C4-2B (cell line): ENCODE data around the gene IGFL2.
"Not testable (repeated sequence)": the region's sequence is repeated elsewhere in the genome, so short reads cannot be mapped to it uniquely, and the experiment has no call there.

Experiments
- H3K27ac ChIP-seq: fragments of 450-650 bp; 2 replicates; pipeline ENCODE4 v1.5.1; 2017
- ZFX ChIP-seq: fragments of 450-650 bp; IDR thresholded peaks from 2 replicates; pipeline ENCODE4 v1.6.1; 2017
- TF ChIP-seq, protein P1 (sequence below): fragments of 450-650 bp; conservative IDR thresholded peaks from 2 replicates; pipeline ENCODE4 v1.5.1; 2017; ENCODE audit warnings: mild to moderate bottlenecking

IGFL2 gene

DNA sequence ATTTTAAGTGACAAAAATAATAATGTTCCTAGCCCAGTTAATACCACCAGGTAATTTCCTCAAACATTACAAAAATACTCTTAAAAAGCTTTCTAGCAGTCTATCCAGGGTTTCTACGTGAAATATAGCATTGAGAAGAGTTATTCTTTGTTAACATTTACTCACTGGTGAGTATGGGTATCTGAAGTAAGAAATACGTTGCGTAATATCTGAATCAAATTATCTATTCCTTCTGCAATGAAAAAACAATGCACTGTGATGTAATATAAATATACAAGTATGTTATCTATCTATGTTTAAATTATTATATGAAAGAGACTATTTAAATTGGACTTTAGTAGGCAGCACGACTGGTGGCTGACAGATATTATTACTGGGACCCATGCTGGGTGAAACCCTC is 5.7 kb upstream of the IGFL2 start:
- no peak for TF ChIP-seq ZFX
- TF ChIP-seq, protein P1, sequence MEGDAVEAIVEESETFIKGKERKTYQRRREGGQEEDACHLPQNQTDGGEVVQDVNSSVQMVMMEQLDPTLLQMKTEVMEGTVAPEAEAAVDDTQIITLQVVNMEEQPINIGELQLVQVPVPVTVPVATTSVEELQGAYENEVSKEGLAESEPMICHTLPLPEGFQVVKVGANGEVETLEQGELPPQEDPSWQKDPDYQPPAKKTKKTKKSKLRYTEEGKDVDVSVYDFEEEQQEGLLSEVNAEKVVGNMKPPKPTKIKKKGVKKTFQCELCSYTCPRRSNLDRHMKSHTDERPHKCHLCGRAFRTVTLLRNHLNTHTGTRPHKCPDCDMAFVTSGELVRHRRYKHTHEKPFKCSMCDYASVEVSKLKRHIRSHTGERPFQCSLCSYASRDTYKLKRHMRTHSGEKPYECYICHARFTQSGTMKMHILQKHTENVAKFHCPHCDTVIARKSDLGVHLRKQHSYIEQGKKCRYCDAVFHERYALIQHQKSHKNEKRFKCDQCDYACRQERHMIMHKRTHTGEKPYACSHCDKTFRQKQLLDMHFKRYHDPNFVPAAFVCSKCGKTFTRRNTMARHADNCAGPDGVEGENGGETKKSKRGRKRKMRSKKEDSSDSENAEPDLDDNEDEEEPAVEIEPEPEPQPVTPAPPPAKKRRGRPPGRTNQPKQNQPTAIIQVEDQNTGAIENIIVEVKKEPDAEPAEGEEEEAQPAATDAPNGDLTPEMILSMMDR = no peak

DNA sequence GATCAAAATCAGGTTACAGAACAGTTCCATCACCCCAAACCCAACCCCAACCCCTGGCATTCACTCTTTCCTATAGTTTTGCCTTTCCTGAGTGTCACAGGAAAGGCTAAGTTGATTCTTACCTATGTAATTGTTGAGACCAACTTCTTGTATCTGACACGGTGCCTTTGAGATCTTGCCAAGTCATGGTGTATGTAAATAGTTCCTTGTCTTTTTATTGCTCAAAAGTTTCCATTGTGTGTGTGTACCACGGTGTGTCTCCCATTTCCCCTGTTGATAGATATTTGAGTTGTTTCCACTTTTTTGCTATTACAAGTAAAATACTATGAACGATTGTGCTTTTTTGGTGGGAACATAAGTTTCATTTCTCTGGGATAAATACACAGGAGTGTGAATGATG is 3.3 kb upstream of the IGFL2 start:
- no peak overlapping the region for H3K27ac ChIP-seq
- TF ChIP-seq, protein P1 = no peak
- no peak for TF ChIP-seq ZFX

More for the DNA sequence above, 5.7 kb upstream of the IGFL2 start:
- H3K27ac ChIP-seq = no peak overlapping the region

DNA sequence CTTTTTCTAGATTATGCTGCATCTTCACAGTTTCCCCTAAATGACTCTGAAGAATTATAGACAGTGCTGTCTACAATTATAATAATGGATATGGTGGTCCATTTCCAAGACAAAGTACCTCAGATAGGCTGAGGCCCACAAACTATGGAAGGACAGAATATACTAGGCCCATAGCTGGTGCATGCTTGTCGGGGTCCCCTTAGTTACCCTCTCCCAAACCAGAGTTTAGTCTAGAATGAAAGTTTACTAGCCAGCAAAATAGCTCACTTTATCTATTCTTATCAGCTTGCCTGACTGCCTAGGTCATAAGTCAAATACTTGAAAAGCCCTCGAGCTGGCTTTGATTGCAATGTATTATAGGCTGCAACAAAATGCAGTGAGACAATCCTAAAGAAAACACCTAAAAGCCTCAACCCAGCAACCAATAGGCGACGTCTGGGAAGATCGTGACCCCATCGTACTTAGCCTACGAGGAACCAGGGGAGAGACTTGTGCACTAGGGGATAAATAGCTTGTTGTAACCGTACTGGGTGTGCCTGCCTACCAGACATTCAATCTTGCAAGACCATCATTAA is 785 bp upstream of the IGFL2 start:
- TF ChIP-seq, protein P1 = no peak
- no peak for TF ChIP-seq ZFX
- H3K27ac ChIP-seq = no peak overlapping the region

DNA sequence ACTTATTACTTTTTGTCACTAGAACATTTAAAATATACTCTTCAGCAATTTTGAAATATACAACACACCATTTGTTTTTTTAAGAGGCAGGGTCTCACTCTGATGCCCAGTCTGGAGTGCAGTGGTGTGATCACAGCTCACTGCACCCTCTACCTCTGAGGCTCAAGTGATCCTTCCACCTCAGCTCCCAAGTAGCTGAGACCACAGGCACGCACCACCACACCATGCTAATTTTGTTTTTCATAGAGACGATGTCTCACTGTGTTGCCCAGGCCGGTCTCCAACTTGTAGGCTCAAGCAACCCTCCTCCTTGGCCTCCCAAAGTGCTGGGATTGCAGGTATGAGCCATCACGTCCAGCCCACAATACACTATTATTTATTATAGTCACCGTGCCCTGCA is 2.6 kb downstream of the IGFL2 start:
- TF ChIP-seq, protein P1 = no peak
- no peak for TF ChIP-seq ZFX
- H3K27ac ChIP-seq = no peak overlapping the region

DNA sequence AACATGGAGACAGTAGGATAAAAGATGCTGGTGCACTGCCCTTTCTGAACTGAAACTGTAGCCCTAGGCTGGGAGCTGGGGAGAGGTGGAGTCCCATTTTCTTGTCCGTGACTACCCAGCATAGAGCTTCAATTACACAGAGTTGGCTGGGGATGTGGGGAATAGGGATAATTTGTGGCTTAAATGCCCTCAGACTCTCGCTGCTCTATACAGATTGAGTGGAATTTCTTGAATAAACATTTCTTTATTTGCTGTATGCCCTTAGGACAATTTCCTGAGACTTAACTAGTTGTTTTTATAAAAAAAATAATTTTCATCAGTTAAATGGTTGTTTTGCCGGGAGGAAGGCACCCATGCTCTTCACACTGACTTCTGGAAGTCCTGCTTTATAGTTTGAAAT is 7.2 kb downstream of the IGFL2 start:
- TF ChIP-seq, protein P1 = no peak
- no peak for TF ChIP-seq ZFX
- H3K27ac ChIP-seq = no peak overlapping the region

DNA sequence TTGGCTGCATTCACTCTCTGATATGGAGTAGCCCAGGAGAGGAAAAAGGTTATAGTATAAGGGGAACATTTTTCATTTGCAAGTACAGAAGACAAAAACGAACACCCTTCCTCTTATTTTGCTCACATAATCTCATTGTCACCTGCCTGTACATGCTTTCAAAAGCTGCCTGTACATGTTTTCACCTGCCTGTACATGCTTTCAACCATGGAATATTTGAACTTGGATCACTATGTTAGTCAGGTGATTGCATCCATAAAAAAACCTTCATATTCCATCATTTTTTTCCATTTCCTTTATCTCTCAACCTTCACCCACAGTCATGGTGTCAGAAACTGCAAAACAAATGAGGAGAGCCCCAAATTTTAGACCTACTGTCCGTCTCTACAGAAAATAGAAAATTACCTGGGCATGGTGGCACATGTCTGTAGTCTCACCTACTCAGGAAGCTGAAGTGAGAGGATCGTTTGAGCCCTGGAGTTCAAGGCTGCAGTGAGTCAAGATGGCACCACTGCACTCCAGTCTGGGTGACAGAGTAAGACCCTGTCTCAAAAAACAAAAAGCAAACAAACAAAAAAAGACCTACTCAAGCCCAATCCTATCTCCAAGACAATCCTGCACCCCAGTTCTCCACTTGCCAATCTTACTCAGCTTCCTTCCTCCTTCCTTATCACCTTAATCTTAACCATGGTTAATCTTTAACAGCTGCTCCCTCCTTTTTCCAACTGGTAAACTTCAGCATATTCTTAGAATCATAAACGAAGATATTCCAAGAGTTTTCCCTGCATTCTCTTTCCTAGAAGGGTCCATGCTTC is 11.6 kb downstream of the IGFL2 start:
- H3K27ac ChIP-seq = no peak overlapping the region
- TF ChIP-seq, protein P1 = no peak
- TF ChIP-seq ZFX = no peak

DNA sequence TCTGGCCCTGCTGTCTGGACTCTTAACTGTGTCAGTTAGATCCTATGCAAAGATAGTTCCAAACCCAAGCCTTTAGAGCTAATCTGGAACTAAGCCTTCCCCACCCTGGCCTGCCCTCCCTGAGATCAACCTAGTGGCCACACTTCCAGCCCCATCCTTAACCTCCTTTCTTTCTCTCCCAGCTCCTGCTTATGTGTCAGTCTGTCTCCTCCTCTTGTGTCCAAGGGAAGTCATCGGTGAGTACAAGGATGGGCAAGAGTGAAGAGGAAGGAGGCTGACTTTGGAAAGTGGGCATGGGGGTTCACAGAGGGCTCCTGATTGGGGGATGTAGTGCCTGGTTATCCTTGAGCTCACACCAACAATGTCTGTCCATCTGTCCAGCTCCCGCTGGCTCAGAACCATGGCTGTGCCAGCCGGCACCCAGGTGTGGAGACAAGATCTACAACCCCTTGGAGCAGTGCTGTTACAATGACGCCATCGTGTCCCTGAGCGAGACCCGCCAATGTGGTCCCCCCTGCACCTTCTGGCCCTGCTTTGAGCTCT is 12.3 kb downstream of the IGFL2 start:
- H3K27ac ChIP-seq = no peak overlapping the region
- TF ChIP-seq ZFX = no peak
- TF ChIP-seq, protein P1 = no peak

DNA sequence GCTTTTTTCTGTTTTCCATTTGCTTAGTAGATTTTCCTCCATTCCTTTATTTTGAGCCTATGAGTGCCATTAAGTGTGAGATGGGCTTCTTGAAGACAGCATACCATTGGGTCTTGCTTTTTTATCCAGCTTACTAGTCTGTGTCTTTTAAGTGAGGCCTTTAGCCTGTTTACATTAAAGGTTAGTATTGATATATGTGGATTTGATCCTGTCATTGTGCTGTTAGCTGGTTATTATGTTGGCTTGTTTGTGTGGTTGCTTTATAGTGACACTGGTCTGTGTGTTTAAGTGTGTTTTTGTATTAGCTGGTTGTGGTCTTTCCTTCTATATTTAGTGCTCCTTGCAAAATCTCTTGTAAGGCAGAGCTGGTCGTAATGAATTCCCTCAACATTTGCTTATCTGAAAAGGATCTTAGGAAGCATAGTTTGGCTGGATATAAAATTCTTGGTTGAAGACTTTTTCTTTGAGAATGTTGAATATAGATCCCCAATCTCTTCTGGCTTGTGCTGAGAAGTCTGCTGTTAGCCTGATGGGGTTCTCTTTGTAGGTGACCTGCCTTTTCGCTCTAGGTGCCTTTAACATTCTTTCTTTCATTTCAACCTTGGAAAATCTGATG is 13.7 kb downstream of the IGFL2 start:
- not testable (repeated sequence) for H3K27ac ChIP-seq
